Lower leg skin (tissue), 3 donors: ENCODE data around the gene ADARB1.

Experiments
- CTCF ChIP-seq, 3 donors: fragments of 450-650 bp; IDR thresholded peaks; one replicate each; pipeline ENCODE4 v1.5.1; 2016; ENCODE audit warnings: antibody characterized with exemption in 3 of 3, mild to moderate bottlenecking in 3 of 3, moderate library complexity in 2 of 3
- POLR2A ChIP-seq, 2 donors: fragments of 450-650 bp; IDR thresholded peaks; one replicate each; pipeline ENCODE4 v1.6.1; 2016 to 2017; ENCODE audit warnings: antibody characterized with exemption in 2 of 2, mild to moderate bottlenecking in 1 of 2, moderate library complexity in 1 of 2

GRCh38 chr21:45135868-45136267, 61.5 kb downstream of the ADARB1 start:
- TF ChIP-seq CTCF (IDR thresholded peaks at IDR 0.05) (no peak), POLR2A (IDR thresholded peaks at IDR 0.05) (no peak)
